Gastroesophageal sphincter (tissue), 4 donors: ENCODE measurements around the gene IER3. TPM values are rescaled to one million over a fixed set of nuclear protein-coding genes. Genes with fewer than 3 reads are reported as not detected.

Experiments used
- ATAC-seq: fragments of 150-250 bp; one replicate; pipeline ENCODE4 v1.9.1; 2016; ENCODE audit warnings: mild to moderate bottlenecking, moderate library complexity
- H3K27ac ChIP-seq, 4 donors: fragments of 200-600 bp; sonication (generic) in 3 of 4; 1 replicate in 3 of 4; 2 replicates in 1 of 4; pipeline ENCODE4 v1.5.1; 2016 to 2019
- H3K27me3 ChIP-seq: fragments of 200-600 bp; sonication (generic); one replicate; pipeline ENCODE4 v1.5.1; 2019
- H3K36me3 ChIP-seq, 2 donors: fragments of 200-600 bp; sonication (generic); one replicate each; pipeline ENCODE4 v1.5.1; 2019; ENCODE audit warnings: control low read depth in 1 of 2
- H3K4me1 ChIP-seq, 3 donors: fragments of 200-600 bp; sonication (generic); 1 replicate in 2 of 3; 2 replicates in 1 of 3; pipeline ENCODE4 v1.5.1; 2016 to 2019; ENCODE audit warnings: control low read depth in 2 of 3
- H3K4me3 ChIP-seq, 2 donors: fragments of 200-600 bp; sonication (generic); one replicate each; pipeline ENCODE4 v1.5.1; 2019; ENCODE audit warnings: mild to moderate bottlenecking in 1 of 2, moderate library complexity in 1 of 2
- H3K9me3 ChIP-seq, 3 donors: fragments of 200-600 bp; sonication (generic); one replicate each; pipeline ENCODE4 v1.5.1; 2017 to 2019; ENCODE audit warnings: control low read depth in 2 of 3
- CTCF ChIP-seq, 4 experiments: fragments of 200-600 bp in 2 of 4; fragments of 450-650 bp in 2 of 4; sonication (generic) in 1 of 4; IDR thresholded peaks; one replicate each; pipeline ENCODE4 v1.5.1; 2017 to 2019; ENCODE audit warnings: antibody characterized with exemption in 4 of 4, mild to moderate bottlenecking in 2 of 4, moderate library complexity in 2 of 4
- EP300 ChIP-seq: sonication (generic); formaldehyde crosslinking; IDR thresholded peaks from one replicate; pipeline ENCODE4 v1.6.1; 2017; ENCODE audit warnings: antibody characterized with exemption, mild to moderate bottlenecking
- POLR2A ChIP-seq, 2 donors: fragments of 450-650 bp; IDR thresholded peaks; one replicate each; pipeline ENCODE4 v1.6.1; 2017; ENCODE audit warnings: antibody characterized with exemption in 2 of 2, mild to moderate bottlenecking in 2 of 2, moderate library complexity in 1 of 2
- POLR2AphosphoS5 ChIP-seq: sonication (generic); formaldehyde crosslinking; IDR thresholded peaks from one replicate; pipeline ENCODE4 v1.6.1; 2017; ENCODE audit warnings: antibody characterized with exemption
- WGBS, 2 donors: methylation state at CpG; one replicate each; pipeline ENCODE4 v1.1.5; 2018; ENCODE audit warnings: low coverage in 1 of 2; 5-methylcytosine and 5-hydroxymethylcytosine counted together
- total RNA-seq, 4 donors: library from RNA; depleted of rRNA; stranded (reverse); fragments of >200 nt; gene quantifications; one replicate each; pipeline ENCODE4 v1.1.0, GENCODE V29; 2016

IER3 gene
- total RNA-seq, 4 donors from 2014 or later = 5.6 to 31.9 (median 11.3) TPM

DNA sequence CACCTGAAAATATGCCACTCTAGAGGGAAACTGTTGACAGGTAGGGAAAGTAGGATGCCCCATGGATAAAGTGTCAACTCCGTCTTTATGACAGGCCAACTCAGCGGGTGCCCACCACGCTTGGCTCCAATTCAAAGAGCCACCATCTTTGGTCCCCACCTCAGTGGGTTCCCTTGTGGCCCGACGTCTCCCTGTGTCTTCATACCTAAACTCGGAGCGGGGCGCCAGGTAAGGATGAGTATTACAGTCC is 27.5 kb downstream of the IER3 start:
- WGBS, 2 donors = 4 to 8% methylated on average over 3 to 8 of the region's 8 CpGs
- Histone ChIP-seq H3K4me3 (peak overlapping the region; percentile 45 to 68), H3K27me3 (no peaks in the 10 kb centered on the region), H3K9me3 (no peaks in the 10 kb centered on the region), H3K36me3 (peaks cover 0 to 31% of the 10 kb centered on the region in 2 donors), H3K27ac (peak overlapping the region; percentile 78 to 98 (median 93)), H3K4me1 (peaks cover 0 to 36% (median 21%) of the 10 kb centered on the region in 3 donors)
- TF ChIP-seq POLR2AphosphoS5 (no peak), POLR2A (IDR thresholded peaks at IDR 0.05) (no peak), EP300 (no peak), CTCF (IDR thresholded peaks at IDR 0.05) (no peak)
- no peak for ATAC-seq

GRCh38 chr6:30714263-30714662 is 30.1 kb downstream of the IER3 start:
- peaks cover 0 to 57% of the 10 kb centered on the region in 2 donors for H3K36me3 ChIP-seq

DNA sequence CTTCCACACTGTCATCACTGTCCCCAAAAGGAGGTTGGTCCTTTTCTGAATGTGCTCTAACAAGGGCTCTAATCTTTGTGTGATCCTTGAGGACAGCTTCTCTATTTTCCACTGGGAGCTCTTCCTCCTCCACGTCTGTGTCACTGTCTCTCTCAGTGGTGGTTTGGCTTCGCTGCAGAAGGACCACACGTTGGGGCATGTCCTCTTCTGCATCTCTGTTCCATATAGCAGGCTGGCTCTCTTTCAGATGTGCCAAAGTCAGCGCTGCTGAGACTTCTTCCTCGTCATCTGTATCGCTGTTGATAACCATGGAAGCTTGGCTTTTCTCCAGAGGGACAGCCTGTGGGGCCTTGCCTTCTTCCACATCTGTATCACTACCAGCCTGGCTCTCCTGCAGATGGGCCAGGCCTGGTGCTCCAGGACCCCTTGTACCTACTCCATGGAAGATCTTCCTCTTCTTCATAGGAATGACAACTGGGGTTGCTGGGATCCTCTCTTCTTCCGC is 31.9 kb downstream of the IER3 start:
- ATAC-seq = no peak
- peaks cover 0 to 10% (median 7%) of the 10 kb centered on the region in 3 donors for H3K4me1 ChIP-seq
- H3K27ac ChIP-seq = no peak overlapping the region
- H3K9me3 ChIP-seq = no peaks in the 10 kb centered on the region
- peaks cover 0 to 73% of the 10 kb centered on the region in 2 donors for H3K36me3 ChIP-seq
- no peak overlapping the region for H3K4me3 ChIP-seq
- 92 to 96% methylated on average over 4 to 5 of the region's 7 CpGs for WGBS, 2 donors
- no peaks in the 10 kb centered on the region for H3K27me3 ChIP-seq
- no peak for TF ChIP-seq POLR2A (IDR thresholded peaks at IDR 0.05)
- no peak for TF ChIP-seq CTCF (IDR thresholded peaks at IDR 0.05)
- no peak for TF ChIP-seq POLR2AphosphoS5
- TF ChIP-seq EP300 = no peak

More at GRCh38 chr6:30714263-30714662, 30.1 kb downstream of the IER3 start:
- no peaks in the 10 kb centered on the region for H3K27me3 ChIP-seq
- no peaks in the 10 kb centered on the region for H3K9me3 ChIP-seq
- no peak overlapping the region for H3K4me3 ChIP-seq
- TF ChIP-seq EP300 (no peak), CTCF (IDR thresholded peaks at IDR 0.05) (no peak), POLR2AphosphoS5 (no peak), POLR2A (IDR thresholded peaks at IDR 0.05) (no peak)
- WGBS, 2 donors = 88 to 100% methylated on average over 1 of the region's 1 CpG
- H3K27ac ChIP-seq = no peak overlapping the region
- H3K4me1 ChIP-seq = peaks cover 0 to 27% (median 16%) of the 10 kb centered on the region in 3 donors
- no peak for ATAC-seq

DNA sequence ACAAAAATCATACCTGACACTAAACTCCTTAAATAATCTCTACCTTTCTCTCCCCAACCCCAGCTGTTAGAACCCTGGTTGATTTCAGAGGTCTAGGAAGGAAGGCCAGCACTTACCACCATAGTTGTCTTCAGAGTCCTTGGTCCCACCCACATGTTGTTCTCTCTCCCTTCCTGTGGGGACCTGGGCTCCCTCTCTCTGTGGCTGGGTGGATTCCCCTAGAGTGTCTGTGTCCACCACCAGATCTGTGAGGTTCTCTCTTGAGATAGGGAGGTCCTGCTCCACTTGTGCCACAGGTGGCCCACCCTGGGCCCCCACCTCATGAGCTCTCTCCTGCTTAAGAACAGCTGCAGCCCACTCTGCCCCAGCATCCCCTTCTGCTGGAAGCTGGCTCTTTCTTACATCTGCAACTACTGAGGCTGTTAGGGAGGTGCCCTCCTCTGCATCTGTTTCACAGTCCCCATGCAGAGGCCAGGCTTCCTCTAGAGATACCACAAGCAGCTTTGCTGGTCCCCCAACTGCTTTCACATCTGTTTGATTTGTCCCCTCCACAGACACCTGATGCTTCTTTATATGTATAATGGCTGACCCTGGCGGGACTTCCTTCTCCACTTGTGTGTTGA is 32.5 kb downstream of the IER3 start:
- H3K4me3 ChIP-seq = no peak overlapping the region
- peaks cover 0 to 10% (median 7%) of the 10 kb centered on the region in 3 donors for H3K4me1 ChIP-seq
- no peaks in the 10 kb centered on the region for H3K27me3 ChIP-seq
- no peak for ATAC-seq
- TF ChIP-seq CTCF (IDR thresholded peaks at IDR 0.05) (no peak), EP300 (no peak), POLR2A (IDR thresholded peaks at IDR 0.05) (no peak), POLR2AphosphoS5 (no peak)
- peaks cover 0 to 79% of the 10 kb centered on the region in 2 donors for H3K36me3 ChIP-seq
- 73 to 88% methylated on average over 1 of the region's 1 CpG for WGBS, 2 donors
- H3K27ac ChIP-seq = no peak overlapping the region
- H3K9me3 ChIP-seq = no peaks in the 10 kb centered on the region

DNA sequence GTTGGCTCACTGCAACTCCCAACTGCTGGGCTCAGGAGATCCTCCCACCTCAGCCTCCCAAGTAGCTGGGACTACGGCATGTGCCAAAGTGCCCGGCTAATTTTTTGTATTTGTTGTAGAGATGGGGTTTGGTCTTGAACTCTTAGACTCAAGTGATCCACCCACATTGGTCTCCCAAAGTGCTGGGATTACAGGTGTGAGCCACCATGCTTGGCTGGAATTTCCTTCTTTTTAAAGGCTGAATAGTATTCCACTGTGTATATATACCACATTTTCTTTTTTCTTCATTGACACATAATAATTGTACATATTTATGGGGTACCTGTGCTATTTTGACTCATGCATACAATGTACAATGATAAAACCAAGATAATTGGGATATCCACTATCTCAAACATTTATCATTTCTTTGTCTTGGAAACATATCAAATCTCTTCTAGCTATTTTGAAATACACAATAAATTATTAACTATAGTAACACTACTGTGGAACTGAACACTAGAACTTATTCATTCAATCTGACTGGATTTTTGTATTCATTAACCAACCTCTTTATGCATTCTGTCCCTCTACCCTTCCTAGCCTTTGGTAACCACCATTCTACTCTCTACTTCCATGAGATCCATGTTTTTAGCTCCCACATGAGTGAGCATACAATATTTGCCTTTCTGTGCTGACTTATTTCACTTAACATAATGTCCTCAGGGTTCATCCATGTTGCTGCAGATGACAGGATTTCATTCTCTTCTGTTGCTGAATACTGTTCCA is 35.1 kb downstream of the IER3 start:
- no peak for ATAC-seq
- 96 to 100% methylated on average over 2 of the region's 2 CpGs for WGBS, 2 donors
- no peaks in the 10 kb centered on the region for H3K4me1 ChIP-seq
- H3K9me3 ChIP-seq = no peaks in the 10 kb centered on the region
- TF ChIP-seq CTCF (IDR thresholded peaks at IDR 0.05) (no peak), POLR2AphosphoS5 (no peak), EP300 (no peak), POLR2A (IDR thresholded peaks at IDR 0.05) (no peak)
- H3K27ac ChIP-seq = no peak overlapping the region
- H3K4me3 ChIP-seq = no peak overlapping the region
- H3K36me3 ChIP-seq = peaks cover 0 to 98% of the 10 kb centered on the region in 2 donors
- no peaks in the 10 kb centered on the region for H3K27me3 ChIP-seq
